ENCODE data around the gene GEMIN7.

The GEMIN7 gene

GRCh38 chr19:45079063-45079910 is at the start of gene GEMIN7:
Gene GEMIN7 (plus strand): TSS chr19:45079260. CDS start chr19:45090115, 10,855 bp downstream.
- DNase-seq (ENCODE audit: low read depth) = no peak

- no peak for DNase-seq (ENCODE audit: low read depth)
Measured at GRCh38 chr19:45030825-45031224, 48.2 kb upstream of the GEMIN7 start.

- no peak for DNase-seq (ENCODE audit: low read depth)
Measured at GRCh38 chr19:45032421-45032820, 46.6 kb upstream of the GEMIN7 start.

- no peak for DNase-seq (ENCODE audit: low read depth)
Measured at GRCh38 chr19:45035755-45036154, 43.3 kb upstream of the GEMIN7 start.

GRCh38 chr19:45037393-45038169 is 41.5 kb upstream of the GEMIN7 start:
- DNase-seq (ENCODE audit: low read depth) = no peak

- peak; percentile 54 for DNase-seq (ENCODE audit: low read depth)
Measured at GRCh38 chr19:45038931-45039893, 39.8 kb upstream of the GEMIN7 start, which contains the start of gene CLASRP. Gene CLASRP (plus strand): TSS chr19:45039045. CDS start chr19:45040213, 1,168 bp downstream.

GRCh38 chr19:45040059-45040771 is 38.8 kb upstream of the GEMIN7 start:
- no peak for DNase-seq (ENCODE audit: low read depth)

- DNase-seq (ENCODE audit: low read depth) = no peak
Measured at GRCh38 chr19:45041125-45041524, 37.9 kb upstream of the GEMIN7 start.

GRCh38 chr19:45045671-45046353 is 33.2 kb upstream of the GEMIN7 start:
- no peak for DNase-seq (ENCODE audit: low read depth)

GRCh38 chr19:45046355-45046754 is 32.7 kb upstream of the GEMIN7 start:
- DNase-seq (ENCODE audit: low read depth) = no peak

- no peak for DNase-seq (ENCODE audit: low read depth)
Measured at GRCh38 chr19:45047188-45047797, 31.8 kb upstream of the GEMIN7 start.

- no peak for DNase-seq (ENCODE audit: low read depth)
Measured at GRCh38 chr19:45049073-45049736, 29.9 kb upstream of the GEMIN7 start.

GRCh38 chr19:45050036-45050435 is 29.0 kb upstream of the GEMIN7 start:
- no peak for DNase-seq (ENCODE audit: low read depth)

- DNase-seq (ENCODE audit: low read depth) = no peak
Measured at GRCh38 chr19:45051929-45052579, 27.0 kb upstream of the GEMIN7 start.

- DNase-seq (ENCODE audit: low read depth) = no peak
Measured at GRCh38 chr19:45056831-45057230, 22.2 kb upstream of the GEMIN7 start.

GRCh38 chr19:45057444-45057843 is 21.6 kb upstream of the GEMIN7 start:
- no peak for DNase-seq (ENCODE audit: low read depth)

GRCh38 chr19:45058622-45059159 is 20.4 kb upstream of the GEMIN7 start:
- DNase-seq (ENCODE audit: low read depth) = no peak

GRCh38 chr19:45059258-45059965 is 19.6 kb upstream of the GEMIN7 start:
- no peak for DNase-seq (ENCODE audit: low read depth)

All from HS-5 (cell line).